Measurements from ENCODE around the gene SGPP2.
"Not testable (repeated sequence)": the region's sequence is repeated elsewhere in the genome, so short reads cannot be mapped to it uniquely, and the experiment has no call there.

The SGPP2 gene

DNA sequence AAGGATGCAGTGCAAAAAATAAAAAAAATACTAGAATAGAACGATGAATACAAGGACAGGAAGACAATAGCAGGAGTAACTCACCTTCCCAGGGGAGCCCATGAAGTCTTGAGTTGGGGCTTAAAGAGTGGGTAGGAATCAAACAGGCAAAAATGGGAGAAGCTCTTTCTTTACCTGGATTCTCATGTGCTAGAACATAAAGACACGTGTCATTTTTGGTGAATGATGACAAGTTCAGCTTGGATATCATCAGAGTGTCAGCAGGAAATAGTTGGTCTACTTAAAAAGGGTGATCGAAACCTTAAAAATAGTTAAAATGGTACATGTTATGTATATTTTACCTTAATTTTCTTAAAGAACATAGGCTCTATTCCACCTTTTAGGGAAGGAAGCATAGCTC is 5.7 kb downstream of the SGPP2 start:
- DNase-seq: no peak

DNA sequence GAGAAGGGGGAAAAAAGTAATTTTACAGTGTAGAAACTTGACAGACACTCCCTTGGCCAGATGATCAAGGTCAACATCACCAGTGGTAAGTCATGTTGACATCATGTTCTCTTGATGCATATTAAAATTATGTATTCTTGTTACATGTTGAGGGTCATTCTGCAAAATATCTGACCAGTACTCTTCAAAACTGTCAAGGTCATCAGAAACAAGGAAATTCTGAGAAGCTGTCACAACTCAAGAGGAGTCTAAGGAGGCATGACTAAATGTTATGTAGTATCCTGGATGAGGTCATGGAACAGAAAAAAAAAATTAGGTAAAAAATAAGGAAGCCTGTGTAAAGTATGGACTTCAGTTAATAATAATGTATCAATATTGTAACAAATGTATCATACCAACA is 6.3 kb downstream of the SGPP2 start:
- DNase-seq: no peak

DNA sequence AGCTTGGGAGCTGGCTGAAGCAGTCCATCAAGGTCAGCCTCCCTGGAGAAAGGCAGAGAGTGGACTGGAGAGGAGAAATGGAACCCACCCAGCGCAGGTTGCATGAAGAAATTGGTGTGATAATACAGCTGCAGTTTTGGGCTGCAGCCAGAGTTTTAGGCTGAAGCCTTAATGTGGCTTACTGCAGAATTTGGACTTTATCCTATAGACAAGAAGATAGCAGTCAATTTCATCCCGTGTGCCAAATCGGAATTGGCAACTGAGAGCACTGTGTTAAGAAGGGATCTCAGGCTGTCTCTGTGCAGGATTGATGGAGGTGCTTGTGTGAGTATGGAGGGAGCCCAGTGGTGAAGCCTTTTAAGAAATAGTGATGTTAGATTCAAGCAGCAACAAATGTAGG is 7.5 kb downstream of the SGPP2 start:
- DNase-seq: no peak

DNA sequence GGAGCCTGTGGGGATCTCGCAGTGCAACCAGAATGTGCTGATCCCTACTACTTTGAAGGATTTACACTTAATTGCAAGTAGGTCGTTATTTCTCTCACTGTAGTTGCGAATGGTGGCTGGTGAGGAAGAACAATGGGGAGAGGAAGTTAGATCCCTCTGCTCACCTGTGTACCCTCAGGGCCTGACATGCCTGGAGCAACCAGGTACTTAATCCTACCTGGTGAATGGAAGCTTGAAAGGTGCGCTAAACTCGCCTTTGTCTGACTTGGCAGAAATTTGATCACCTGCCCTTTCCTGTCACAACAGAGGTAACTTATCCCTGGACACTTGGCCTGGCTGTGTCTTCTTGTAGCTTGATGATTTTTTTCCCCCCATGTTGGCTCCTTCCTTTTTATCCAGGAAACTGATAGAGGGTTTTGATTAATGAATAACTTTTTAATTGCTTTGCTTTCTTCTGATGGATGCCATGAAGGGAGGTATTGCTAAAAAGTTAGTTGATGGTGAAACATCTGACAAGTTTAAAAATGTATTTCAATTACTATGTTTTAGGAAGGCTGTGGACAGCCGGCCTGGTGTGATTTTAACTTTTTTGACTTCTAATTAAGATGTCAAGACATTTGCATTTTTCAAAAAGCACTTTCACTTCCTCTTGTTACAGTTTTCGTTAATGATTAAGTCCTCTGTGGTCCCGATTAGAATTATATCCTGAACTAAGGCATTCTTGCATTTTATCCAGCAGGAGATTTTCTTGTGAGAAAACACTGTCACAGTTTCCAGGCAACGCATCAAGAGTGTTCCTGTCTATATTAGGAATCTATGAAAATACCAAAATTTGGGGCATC is 9.2 kb downstream of the SGPP2 start:
- DNase-seq: no peak

DNA sequence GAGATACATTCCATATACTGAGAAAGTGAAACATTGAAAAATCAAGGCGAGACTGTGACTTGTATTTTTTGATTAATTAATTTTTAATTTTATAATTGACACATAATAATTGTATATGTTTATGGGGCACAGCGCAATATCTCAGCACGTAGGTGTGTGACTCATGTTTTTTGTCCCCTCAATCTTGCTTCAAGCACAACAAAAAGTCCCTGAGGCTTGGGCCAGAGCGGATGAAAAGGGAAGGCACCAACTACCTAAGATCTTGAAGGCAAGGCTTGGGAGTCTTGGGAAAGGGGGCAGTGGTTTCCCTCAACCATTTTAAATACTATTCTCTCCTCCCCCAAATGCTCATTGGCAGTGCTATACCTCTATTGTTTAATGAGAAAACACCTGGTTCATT is 9.9 kb downstream of the SGPP2 start:
- DNase-seq: no peak

DNA sequence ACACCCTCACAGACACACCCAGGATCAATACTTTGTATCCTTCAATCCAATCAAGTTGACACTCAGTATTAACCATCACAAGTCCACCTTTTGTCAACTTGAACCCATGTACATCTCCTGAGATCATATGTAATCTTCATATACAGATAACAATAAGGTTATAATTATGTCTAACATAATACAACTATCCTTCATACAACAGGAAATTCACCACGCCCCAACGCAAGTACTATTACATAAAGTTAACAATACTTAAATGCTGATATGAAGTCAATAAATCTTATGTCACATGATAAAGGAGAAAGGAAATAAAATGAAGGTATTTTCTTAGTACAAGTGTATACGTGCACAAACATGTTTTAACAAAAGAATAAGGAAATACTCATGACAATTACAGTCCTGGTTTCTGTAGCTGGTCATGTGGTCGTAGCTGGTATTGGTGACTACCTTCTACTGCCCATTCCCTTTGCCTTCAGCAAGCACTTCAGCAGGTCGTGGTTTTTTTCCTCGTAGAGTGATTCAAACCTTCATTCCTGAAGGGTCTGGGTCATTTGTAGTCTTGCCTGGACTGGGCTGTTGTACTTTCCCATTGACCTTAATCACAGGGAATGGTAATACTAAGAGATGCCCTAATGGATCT is 11.2 kb downstream of the SGPP2 start:
- not testable (repeated sequence) for DNase-seq

DNA sequence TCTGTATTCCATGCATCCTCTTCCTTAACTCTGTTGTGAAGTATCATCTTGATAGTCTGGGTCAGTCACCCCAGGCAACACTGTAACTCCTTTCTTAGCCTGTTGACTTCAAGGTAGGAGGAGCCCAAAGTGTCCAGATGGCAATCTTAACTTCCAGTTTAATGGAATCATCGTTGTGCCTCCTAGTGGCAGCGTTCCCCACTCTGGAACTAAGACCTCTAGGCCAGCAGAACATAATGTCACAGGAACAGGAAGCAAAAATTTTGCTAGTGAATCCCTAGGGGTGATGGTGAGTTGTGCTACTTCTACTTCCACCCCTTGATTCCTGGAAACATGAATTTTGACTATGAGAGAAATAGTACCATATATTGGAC is 11.7 kb downstream of the SGPP2 start:
- no peak for DNase-seq

DNA sequence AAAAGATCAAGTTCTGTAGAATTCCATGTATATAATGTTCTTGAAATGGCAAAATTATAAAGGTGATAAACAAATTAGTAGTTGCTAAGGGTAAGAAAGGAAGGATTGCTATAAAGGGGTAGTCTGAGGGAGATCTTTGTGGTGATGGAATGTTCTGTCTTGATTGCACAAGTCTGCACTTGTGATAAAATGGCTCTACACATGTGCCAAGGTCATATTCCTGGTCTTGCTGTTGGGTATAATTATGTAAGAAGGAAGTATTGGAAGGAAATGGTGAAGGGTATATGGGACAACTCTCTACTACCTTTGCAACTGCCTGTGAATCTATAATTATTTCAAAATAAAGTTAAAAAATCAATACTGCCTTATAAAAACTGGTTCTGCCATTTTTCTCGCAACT is 15.3 kb downstream of the SGPP2 start:
- no peak for DNase-seq

DNA sequence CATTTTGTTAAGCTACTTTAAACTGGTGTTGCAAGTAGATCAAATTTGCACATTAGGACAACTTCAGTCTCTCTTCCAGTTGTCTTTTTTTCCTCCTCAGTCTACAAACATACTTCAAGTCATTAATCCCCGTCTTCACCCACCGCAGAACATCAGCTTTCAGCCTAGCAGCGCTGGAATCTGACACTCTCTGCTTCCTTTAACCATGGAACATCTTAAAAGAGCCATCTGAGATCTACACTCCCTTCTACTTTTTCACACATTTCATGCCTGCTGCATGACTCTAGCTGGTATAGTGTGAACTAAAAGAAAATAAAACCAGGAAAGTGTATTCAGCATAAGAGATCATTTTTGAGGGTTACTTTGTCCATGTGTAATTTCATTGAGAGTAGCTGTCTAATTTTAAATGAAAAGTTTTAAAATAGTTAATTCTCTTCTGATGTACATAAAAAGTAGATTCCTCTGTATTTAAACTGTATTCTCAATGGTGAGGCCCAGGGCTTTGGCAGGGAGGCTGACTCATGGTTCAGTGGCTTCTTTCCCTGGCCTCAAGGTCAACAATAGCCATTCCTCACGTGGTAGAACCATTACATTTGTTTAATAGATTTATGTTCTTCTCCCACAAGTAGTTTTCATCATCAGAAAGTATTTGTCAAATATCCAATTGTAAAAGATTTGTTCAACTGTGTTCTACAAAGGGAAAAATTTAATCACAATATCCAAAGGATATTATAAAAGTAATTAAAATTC is 16.5 kb downstream of the SGPP2 start:
- no peak for DNase-seq

DNA sequence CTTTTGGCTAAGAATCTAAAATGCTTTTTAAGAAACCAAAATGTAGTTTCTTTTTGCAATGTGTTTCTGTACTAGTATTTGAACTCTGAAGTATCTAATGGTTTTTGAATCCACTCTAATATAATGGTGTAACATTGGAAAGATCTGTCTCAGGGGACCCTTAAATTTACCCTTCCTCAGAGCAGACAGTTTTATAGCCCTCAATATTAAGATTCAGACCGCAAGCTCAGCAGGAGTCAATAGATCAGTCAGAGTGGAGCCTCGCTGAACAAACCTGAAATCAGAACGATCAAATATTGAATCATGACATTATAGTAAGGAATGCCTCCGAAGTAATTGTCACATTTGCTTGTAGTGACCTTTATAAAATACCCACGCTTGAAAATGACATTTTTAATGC is 18.3 kb downstream of the SGPP2 start:
- no peak for DNase-seq

DNA sequence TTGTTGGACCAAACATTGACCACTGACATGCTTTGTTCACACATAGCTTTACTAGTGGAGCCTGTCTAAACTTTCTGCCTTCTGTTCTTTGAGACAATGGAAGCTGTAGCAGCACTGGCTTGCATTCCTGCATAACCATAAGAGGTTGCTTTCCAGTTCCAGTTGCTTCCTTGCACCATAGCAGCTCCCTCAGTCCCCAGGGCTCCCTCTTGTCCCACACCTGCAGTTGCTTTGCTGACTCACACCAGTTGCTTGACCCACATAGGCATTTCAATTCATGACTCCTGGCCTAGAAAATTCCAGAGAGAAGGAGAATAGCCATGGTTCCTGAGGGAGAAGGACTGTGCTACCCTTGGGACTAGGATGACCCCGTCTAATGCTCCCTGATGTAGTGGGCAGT is 20.9 kb downstream of the SGPP2 start:
- DNase-seq: no peak

DNA sequence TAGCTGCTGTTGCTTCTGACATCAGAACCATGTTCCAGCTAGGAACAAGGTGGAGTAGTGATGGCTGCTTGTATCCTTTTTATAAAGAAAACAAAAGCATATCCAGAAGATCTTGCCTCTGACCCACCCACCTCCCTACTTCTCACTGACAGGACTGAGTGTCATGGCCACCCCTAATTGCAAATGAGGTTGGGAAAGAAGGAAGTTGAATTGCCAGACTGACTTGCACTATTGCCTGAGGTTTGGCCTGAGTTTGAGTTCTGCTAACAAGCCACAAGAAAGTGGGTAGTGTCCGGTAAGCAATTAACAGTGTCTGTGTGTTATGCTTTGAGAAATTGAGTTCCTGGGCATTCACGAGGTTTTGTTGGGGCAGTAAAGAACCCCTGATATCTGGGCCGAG is 22.8 kb downstream of the SGPP2 start:
- DNase-seq: no peak

DNA sequence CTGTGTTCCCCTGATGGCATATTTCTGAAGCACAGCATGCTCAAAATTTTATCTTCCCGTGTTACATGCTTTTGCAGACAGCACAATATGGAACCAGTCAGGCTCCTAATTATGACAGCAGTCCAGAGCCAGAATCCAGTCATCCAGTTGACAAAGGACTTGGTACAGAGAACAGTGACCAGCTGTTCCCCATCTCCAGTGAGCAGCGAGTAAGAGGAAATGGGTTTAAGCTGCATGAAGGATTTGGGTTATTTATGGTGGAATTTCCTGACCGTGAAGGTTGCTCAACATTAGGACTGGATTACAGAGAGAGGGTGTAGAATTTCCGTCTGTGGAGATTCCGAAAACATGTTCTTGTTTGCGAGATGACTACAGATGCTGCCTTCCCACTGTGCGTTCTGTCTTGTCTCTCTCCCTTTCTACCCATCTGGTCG is 24.4 kb downstream of the SGPP2 start:
- no peak for DNase-seq

DNA sequence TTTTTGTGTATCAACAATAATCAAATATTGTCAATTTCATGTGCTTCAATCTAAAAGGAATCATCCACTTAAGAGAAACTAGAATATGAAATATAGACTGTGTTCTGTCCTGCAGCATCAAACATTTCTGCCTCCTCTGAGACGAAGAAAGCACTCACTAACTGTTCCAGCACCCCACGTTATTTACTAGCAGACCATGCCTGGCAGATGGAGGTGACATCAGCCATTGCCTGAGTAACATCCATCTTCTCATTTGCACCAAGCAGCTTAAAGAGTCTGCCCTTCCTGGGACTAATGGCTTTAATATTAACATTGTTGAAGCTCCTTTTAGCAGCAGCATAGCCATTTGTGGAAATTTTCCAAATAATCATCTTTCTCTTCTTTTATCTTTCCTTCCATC is 25.7 kb downstream of the SGPP2 start:
- no peak for DNase-seq

DNA sequence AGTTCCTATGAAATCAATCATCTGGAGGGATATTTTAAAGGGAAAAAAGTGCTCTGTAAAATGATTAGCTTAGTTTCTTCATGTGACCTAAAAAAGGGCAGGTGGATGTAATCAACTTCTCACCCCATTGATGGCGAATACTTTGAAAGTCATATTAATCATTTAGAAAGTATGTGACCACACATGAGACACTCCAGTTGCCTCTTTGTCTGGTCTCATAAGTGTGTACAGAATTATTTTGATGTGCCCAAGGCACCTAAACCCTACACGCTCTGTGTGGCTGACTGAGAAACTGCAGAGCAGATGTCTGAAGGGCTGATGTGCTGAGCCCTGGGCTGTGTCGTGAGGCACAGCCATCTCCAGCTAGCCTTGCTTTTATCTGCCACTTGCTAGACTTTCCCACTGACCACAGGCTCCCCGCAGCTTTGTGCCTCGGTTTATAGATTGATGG is 26.9 kb downstream of the SGPP2 start:
- DNase-seq: no peak

DNA sequence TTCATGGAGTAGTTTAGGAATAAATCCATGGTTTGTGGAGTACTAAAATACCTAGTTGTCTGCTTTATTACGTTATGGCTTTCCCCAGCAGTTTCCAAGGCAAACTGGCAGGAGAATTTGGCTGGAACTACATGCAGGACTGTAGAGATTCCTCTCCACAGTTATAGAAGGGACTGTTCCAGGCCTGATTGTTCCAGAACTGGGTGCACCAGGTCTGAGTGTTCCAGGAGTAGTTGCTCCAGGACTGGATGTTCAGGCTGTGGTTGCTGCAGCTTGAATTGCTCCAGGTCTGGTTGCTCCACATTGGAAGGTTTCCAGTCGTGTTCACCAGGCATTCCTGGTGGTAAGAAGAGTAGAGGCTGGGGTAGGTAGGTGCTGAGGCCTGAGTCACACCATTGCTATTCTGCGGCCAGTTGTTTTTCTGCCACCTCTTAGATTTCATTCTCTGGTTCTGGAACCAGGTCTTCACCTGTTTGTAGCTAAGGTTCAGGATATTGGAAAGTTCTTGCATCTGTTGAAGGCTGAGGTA is 28.1 kb downstream of the SGPP2 start:
- no peak for DNase-seq

DNA sequence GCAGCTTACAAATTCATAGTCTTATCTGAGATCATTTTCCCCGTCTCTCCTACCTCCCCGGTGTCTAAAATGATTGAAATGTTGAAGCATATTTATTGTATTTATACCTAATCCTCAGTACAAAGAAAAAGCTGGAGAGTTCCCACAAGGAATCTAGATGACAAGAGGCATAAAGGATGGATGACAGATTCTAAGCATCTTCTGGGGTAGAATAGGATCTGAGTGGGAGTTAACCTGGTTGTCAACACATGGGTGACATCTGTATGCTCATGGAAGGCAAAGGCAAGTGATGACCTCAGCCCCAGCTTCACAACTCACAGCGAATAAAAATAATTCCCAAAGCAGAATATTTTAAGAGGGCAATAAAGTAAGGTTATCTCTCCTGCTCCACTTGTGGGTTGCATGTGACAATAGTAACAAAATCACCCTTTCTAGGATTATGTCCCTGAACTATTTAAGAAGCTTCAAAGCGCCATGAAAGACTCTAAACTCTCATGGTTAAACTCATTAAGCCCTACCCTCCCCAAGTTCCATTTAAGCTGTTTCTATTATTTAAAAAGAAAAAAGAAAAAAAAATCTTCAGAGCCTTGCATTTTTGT is 32.2 kb downstream of the SGPP2 start:
- no peak for DNase-seq

DNA sequence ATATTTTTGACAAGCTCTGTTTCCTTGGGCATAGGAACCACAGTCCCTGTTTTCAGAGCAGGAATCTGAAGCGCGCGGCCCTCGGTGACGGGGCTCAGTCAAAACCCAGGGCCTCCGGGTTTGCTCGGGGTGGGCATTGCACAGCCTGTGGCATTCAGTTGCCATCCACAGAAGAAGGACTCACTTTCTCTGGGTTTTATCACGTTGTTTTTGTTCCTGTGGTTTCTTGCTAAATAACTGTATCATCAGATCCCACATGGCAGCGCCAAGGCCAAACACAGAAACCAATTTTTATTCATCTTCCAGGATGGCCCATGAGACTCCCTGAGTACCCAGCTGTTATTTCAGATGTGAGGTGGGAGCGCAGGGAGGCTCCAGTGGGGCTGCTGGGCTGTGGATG is 35.6 kb downstream of the SGPP2 start:
- no peak for DNase-seq

DNA sequence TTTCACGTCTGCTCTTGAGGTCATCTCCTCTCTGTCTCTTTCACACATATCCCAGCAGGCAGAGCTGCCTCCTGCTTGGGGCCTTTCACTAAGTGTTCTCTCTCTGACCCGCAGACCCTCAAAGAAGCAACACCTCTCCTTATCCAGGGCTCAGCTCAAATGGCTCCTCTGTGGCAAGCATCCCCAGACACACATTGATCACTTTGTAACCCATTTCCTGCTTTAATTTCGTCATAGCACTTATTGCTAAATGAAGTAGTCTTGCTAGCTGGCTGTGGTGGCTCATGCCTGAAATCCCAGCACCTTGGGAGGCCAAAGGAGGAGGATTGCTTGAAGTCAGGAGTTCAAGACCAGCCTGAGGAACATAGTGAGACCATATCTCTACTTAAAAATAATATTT is 41.4 kb downstream of the SGPP2 start:
- no peak for DNase-seq

DNA sequence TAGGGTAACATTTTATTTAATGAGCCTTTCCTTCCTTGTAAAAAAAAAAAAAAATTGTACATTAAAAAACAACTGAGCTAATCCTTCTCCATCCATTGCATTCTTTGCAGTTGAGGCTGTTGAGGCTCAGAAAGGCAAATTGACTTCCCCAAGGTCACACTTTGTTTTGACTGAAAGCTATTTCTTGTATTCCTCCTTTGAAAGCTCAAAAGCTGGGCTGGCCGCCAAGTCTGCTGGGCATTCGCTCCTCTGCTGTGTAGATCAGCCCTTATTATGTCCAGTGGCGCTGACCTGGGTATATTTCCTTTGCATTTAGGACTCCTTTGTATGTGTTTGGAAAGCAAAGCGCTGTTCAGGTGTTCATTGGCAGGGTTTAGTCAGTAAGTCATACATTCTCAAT is 44.0 kb downstream of the SGPP2 start:
- peak; percentile 6 for DNase-seq

DNA sequence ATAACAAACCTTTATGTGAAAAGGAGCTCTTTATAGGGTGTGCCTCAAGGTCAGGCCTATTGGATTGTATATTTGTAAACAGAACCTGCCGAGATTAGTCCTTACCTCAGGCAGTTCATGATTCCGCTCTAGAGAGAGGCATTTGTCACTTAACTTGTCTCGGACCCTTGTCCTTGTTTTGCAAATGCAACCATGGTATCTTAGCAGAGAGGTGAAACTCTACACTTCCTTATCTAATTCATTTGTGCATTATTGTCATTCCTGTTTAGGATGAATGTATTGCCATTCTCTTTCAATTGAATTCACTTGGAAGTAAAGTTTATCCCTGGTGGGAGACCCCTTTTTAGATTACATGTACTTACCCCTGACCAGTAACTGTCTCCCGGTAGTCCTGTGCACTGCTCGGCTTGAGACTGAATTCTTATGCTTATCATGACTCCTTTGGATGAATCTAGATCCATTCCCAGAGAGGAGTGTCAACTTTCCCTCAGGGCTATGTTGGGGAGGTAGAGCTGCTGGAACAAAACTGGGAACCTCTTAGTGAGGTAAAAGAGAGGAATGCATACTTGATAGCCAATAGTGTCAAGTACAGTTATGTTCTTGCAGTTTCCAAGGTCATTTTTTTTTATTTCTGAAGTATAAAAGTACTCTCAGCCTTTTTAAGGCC is 46.6 kb downstream of the SGPP2 start:
- DNase-seq: no peak

DNA sequence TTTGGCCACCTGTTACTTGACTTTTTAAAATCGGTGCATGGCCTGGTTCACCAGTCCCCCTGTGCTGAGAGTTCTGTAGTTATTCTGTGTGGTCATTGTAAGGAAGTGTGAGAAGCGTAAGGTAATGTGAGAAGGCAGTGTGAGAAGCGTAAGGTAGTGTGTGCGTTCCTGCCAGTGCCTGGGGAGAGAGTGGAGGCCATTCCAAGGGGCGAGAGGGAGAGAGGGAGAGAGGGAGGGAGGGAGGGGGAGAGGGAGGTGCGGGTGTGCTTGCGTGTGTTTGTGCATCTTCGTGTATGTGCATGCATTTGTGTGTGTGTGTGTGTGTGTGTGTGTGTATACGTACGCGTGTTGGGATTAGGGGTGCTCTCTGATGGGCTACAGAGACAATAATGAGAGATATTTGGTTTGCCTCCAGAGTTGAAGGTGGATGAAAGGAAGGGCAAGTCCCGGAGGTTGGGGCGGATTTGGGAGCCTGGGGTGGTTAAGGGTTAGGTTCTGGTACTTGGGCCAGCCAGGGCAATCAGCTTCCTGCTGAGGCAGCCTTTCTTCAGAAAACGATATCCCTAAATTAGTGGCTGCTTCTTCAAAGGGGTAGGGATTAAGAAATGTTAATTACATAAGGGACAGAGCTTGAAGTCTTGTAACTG is 53.7 kb downstream of the SGPP2 start:
- DNase-seq: no peak
